Measurements from ENCODE around the gene MFSD12. TPM values are rescaled to one million over a fixed set of nuclear protein-coding genes. Genes with fewer than 3 reads are reported as not detected.

MFSD12 gene
- 23.7 and 34.7 TPM in 2 replicates for polyA plus RNA-seq (2011; rRNA removed)
- polyA minus RNA-seq (2011; rRNA and poly(A)+ RNA removed), result 26.8 and 35.3 TPM in 2 replicates

DNA sequence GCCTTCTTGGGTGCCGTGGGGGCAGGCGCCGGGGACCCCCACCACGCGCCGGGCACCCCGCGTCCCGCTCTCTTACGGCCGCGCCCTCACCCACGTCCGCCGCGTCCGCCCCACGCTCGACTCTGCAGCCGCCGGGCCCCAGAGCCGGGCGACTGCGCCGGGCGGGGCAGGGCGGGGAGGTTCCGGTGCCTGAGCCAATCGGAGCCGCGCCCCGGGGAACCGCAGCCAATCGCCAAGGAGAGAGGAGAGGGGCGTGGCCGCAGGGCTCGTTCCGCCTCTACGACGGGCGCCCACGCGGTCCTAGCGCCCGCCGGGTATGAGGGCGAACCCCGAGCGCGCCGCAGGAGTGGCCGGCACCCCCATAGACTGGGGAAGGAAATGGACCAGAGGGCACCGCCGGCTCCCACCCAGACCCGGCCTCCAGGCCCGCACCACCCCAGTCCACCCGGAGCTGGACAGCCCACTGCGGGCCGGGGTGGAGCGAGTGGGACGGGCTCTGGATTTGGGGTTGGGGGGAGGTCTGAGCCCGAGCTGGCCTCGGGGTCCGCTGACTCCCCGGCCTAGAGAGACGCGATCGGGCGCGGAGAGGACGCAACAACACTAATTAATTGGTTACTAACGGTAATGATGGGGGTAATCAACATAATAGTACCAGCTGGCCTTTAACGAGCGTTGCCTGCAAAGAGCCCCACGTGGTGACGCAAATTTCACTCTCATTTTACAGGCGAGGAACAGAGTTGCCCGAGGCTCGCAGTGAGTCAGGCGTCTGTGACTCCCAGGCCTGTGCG, at the start of gene MFSD12:
TSS of gene MFSD12 (minus strand) at position 126 of the 788 bp plus-strand sequence. CDS start 183 bp downstream, outside the sequence.
- ChIA-PET CTCF (interaction anchor here (0.5 to 1.0 kb wide), 2 partner anchors 56 to 946 kb away, joined by 4 to 5 read pairs; no protein-coding TSS in a partner anchor), POLR2A (interaction anchor here (0.6 kb wide), 1 partner anchor 261 kb away, joined by 4 read pairs; no protein-coding TSS in a partner anchor)
- TF ChIP-seq, protein P1, sequence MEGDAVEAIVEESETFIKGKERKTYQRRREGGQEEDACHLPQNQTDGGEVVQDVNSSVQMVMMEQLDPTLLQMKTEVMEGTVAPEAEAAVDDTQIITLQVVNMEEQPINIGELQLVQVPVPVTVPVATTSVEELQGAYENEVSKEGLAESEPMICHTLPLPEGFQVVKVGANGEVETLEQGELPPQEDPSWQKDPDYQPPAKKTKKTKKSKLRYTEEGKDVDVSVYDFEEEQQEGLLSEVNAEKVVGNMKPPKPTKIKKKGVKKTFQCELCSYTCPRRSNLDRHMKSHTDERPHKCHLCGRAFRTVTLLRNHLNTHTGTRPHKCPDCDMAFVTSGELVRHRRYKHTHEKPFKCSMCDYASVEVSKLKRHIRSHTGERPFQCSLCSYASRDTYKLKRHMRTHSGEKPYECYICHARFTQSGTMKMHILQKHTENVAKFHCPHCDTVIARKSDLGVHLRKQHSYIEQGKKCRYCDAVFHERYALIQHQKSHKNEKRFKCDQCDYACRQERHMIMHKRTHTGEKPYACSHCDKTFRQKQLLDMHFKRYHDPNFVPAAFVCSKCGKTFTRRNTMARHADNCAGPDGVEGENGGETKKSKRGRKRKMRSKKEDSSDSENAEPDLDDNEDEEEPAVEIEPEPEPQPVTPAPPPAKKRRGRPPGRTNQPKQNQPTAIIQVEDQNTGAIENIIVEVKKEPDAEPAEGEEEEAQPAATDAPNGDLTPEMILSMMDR (IDR thresholded peaks at IDR 0.05; ENCODE audit: low read depth, low read length), result no peak
- Histone ChIP-seq H3K4me3 (ENCODE audit: low read depth, low read length) (peak within 1 kb of the TSS; percentile 88), H3K9me3 (ENCODE audit: control insufficient read depth, insufficient read depth, low read length) (no peaks in the 10 kb centered on the region; the same call in 1 of the 2 replicates), H3K27ac (ENCODE audit: low read depth, low read length) (peak within 1 kb of the TSS; percentile 85), H3K27me3 (ENCODE audit: control insufficient read depth, insufficient read depth, low read length) (no peaks in the 10 kb centered on the region)
- DNase-seq (ENCODE audit: low read depth, low spot score), result peak; percentile 65

GRCh38 chr19:3606690-3607289, 49.4 kb upstream of the MFSD12 start, which contains the start of gene TBXA2R:
TSS of gene TBXA2R (minus strand) at chr19:3606875. CDS start at chr19:3600634, 6,241 bp downstream.
- POLR2A ChIA-PET, result interaction anchor here (1.6 kb wide), 1 partner anchor 26 kb away, joined by 3 read pairs; no protein-coding TSS in a partner anchor
- TF ChIP-seq, protein P1 (IDR thresholded peaks at IDR 0.05; ENCODE audit: low read depth, low read length), result no peak
- no peak for DNase-seq (ENCODE audit: low read depth, low spot score)
- CTCF ChIA-PET, result no interaction called here
- peaks cover 15% of the 10 kb centered on the region; the same call in 1 of the 2 replicates for H3K9me3 ChIP-seq (ENCODE audit: control insufficient read depth, insufficient read depth, low read length)
- H3K27ac ChIP-seq (ENCODE audit: low read depth, low read length), result no peak within 1 kb of the TSS
- H3K4me3 ChIP-seq (ENCODE audit: low read depth, low read length), result peak within 1 kb of the TSS; percentile 72
- no peaks in the 10 kb centered on the region for H3K27me3 ChIP-seq (ENCODE audit: control insufficient read depth, insufficient read depth, low read length)

- POLR2A ChIA-PET, result no interaction called here
- no peak overlapping the region for H3K27ac ChIP-seq (ENCODE audit: low read depth, low read length)
- peak overlapping the region; percentile 72 for H3K4me3 ChIP-seq (ENCODE audit: low read depth, low read length)
- DNase-seq (ENCODE audit: low read depth, low spot score), result no peak
- H3K9me3 ChIP-seq (ENCODE audit: control insufficient read depth, insufficient read depth, low read length), result peaks cover 10% of the 10 kb centered on the region; the same call in 1 of the 2 replicates
- TF ChIP-seq, protein P1 (IDR thresholded peaks at IDR 0.05; ENCODE audit: low read depth, low read length), result no peak
- no peaks in the 10 kb centered on the region for H3K27me3 ChIP-seq (ENCODE audit: control insufficient read depth, insufficient read depth, low read length)
- CTCF ChIA-PET, result no interaction called here
These were observed 48.8 kb upstream of the MFSD12 start for GRCh38 chr19:3606174-3606689.

GRCh38 chr19:3605770-3606169, 48.4 kb upstream of the MFSD12 start:
- Histone ChIP-seq H3K27ac (ENCODE audit: low read depth, low read length) (no peak overlapping the region), H3K27me3 (ENCODE audit: control insufficient read depth, insufficient read depth, low read length) (no peaks in the 10 kb centered on the region), H3K9me3 (ENCODE audit: control insufficient read depth, insufficient read depth, low read length) (peaks cover 10% of the 10 kb centered on the region; the same call in 1 of the 2 replicates), H3K4me3 (ENCODE audit: low read depth, low read length) (peak overlapping the region; percentile 72)
- TF ChIP-seq, protein P1 (IDR thresholded peaks at IDR 0.05; ENCODE audit: low read depth, low read length), result no peak
- DNase-seq (ENCODE audit: low read depth, low spot score), result no peak
- POLR2A ChIA-PET, result no interaction called here
- CTCF ChIA-PET, result no interaction called here

Data from AG04450 (cell line).